RCC 7860 (cell line): ENCODE results near the gene ERCC8.

ENCODE experiments used
- DNase-seq: peaks from one replicate; pipeline ENCODE4 v3.0.0-alpha.2; 2015; ENCODE audit warnings: low spot score
- FAIRE-seq: peaks from 2 replicates; lab custom pipeline; 2012; peaks lifted over from hg19 to GRCh38; lab: Jason Lieb, UNC

The ERCC8 gene

DNA sequence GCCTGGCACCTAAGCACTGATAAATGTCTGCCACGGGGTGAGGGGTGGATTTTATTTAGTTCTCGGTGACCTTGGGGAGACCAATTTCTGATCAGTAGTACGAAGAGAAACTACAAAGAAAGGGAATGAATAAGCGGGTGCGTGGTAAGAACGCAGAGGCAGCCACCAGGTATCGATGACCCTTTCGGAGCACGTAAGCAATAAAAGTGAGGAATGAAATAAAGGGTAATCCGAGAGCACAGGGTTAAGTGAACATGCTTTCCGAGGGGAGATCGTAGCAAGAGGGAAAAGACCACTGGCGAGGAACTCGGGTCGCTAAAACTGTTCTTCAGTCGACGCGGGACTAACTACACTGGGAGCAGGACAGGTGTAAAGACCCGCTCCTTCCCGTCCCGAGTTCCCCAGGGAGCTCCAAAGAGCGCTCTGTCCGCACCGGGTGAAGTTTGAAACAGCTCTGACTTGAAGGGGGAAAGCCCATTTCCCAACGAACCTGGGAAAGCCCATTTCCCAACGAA is 101.9 kb downstream of the ERCC8 start:
- DNase-seq: no peak
- FAIRE-seq: no peak

GRCh38 chr5:60841361-60841760 is 103.5 kb downstream of the ERCC8 start:
- DNase-seq (no peak), FAIRE-seq (no peak)

DNA sequence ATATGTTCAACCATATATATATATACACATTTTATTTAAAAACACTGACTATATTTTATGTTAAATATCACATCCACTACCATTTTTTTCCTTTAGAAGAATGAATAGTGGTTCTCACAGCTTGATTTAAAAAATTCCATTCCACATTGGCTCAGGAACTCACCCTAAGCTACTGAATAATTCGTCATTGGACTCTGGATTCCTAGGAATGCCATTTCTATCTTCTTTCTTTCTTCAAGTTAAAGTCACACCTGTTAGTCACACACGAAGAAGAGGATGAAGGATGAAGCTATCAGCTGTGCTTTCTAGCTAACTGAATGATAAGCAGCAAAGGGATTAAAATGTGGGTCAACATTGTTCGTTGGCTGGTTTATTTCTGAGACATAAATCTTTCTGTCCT is 108.7 kb downstream of the ERCC8 start:
- DNase-seq (no peak), FAIRE-seq (no peak)

GRCh38 chr5:60835554-60835953 is 109.3 kb downstream of the ERCC8 start:
- DNase-seq (no peak), FAIRE-seq (no peak)

DNA sequence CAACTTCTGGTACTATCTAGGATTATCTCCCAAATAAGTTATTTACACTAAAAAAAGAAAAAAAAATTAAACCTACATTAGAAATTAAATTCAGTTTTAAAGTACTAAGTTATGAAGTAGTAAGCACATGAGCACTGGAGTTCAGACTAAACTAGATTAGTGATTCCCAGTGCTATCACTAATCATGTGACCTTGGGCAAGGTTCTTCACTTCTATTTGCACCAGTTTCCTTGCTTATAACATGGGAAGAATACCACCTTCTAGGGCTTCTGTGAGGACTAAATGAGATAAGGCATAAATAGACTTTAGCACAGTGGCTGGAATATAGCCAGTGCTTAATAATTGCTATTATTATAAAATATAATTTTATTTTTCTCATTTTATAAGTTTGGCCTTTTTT is 111.3 kb downstream of the ERCC8 start:
- DNase-seq (no peak), FAIRE-seq (no peak)

DNA sequence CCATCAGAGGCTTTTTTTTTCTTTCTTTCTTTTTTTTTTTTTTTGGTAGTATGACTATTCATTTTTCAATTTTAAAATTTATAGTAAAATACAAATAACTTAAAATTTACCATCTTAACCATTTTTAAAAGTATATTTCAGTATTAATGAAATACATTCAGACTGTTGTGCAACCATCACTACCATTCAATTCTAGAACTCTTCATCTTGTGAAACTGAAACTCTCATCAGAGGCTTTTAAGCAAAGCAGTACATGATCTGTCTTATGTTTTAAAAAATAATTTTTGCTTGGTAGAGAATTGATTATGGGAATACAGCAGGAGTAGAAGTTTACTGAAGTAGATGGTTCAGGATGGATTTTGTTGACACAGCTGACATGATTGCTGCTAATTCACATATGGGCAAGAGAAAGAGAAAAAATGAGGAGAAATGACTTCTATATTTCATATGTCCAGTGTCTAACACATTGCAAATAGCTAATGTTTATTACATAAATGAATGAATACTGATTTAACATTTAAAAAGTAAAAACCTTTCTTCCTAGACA is 114.2 kb downstream of the ERCC8 start:
- DNase-seq (no peak), FAIRE-seq (no peak)

DNA sequence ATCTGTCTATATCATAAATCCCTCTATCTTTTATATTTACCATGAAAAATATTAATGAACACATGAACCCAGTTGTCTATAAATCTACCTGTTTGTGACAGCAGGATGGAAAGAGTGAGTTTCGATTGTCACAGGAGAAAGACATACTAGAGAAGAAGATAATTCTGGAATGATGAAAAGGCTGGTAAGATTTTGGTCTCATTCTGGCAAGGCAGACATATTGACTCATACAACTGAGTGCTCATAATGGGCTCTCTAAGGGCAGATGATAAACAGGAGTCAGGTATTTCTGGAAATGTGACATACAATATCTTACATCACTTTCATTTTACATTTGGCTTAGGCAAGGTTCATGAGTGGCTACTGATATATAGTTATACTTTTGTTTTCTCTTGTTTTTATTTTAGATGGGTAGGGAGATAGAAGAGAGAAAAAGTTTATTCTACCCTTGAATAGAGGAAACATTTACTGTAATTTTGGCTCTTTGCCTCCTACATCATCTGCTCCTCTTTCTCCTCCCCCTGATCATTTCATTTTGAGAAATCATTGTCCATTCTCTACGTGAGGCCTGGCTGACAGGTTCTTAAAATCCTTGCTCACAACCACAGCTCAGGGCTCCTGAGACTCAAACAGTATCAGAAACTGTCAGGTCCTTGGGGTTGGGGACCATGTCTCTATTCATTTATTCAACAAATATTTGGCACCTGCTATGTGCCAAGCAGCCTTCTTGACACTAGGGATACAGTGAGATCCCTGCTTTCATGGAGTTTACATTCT is 115.2 kb downstream of the ERCC8 start:
- FAIRE-seq (no peak), DNase-seq (no peak)

DNA sequence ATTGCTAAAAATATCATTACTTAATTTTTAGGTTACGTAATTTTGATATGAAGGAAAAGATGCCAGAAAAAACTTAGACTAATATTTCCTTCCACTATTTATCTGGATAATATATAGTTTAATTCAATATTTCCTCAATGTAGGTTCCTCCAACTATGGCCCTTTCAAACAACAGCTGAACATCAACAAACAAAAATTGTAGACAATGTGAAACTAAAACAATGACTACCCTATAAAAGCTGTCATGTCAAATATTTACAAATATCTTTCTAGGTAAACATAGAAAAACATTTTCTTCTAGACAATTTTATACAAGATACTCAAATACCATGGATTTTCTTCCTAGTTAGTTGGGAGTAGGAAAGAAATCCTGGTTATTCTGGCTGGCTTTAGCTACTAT is 117.7 kb downstream of the ERCC8 start:
- DNase-seq (no peak), FAIRE-seq (no peak)

- DNase-seq (no peak), FAIRE-seq (no peak)
Observed at GRCh38 chr5:60826653-60827052, 118.2 kb downstream of the ERCC8 start.
